SK-N-SH (cell line): Measurements from ENCODE around the gene CTSF. TPM values are rescaled to one million over a fixed set of nuclear protein-coding genes. Genes with fewer than 3 reads are reported as not detected.

ENCODE experiments used
- CTCF ChIA-PET: fragments of 300-600, 350-600 bp; formaldehyde crosslinking; extraction: SDS; loops from one replicate; lab custom pipeline; 2021; lab: Yijun Ruan, JAX
- POLR2A ChIA-PET: fragments of 350-600 bp; sonication (Branson Sonifier 250); formaldehyde crosslinking; extraction: SDS; loops from one replicate; lab custom pipeline; 2020; ENCODE audit warnings: antibody characterized with exemption, inconsistent platforms; lab: Yijun Ruan, JAX
- DNase-seq: peaks from one replicate; pipeline ENCODE4 v3.0.0; 2012
- H2AFZ ChIP-seq: fragments of 200-600 bp; sonication (generic); 2 replicates; pipeline ENCODE4 v1.8.1; 2016; ENCODE audit warnings: antibody characterized with exemption, mild to moderate bottlenecking, low read depth
- H3F3A ChIP-seq: fragments of 200-600 bp; sonication (generic); replicated peaks from 2 replicates; pipeline ENCODE3; 2016; ENCODE audit warnings: antibody characterized with exemption, mild to moderate bottlenecking; ENCODE audit not compliant: insufficient read depth
- H3K27ac ChIP-seq, 2 experiments: fragments of 200-500 bp in 1 of 2; fragments of 200-600 bp in 1 of 2; sonication (Bioruptor generic) in 1 of 2; sonication (generic), shearing (Covaris generic) in 1 of 2; 2 replicates each; pipeline versions ENCODE4 v1.5.1 to v1.6.1; 2014 to 2016; ENCODE audit warnings: low read depth in 2 of 2, inconsistent platforms in 1 of 2, low read length in 1 of 2, mild to moderate bottlenecking in 1 of 2, mixed read lengths in 1 of 2
- H3K27me3 ChIP-seq: fragments of 200-600 bp; sonication (generic), shearing (Covaris generic); 2 replicates; pipeline ENCODE4 v1.6.1; 2016; ENCODE audit warnings: mixed run types; ENCODE audit not compliant: insufficient read depth
- H3K36me3 ChIP-seq, 2 experiments: fragments of 200-500 bp in 1 of 2; fragments of 200-600 bp in 1 of 2; sonication (Bioruptor generic) in 1 of 2; sonication (generic) in 1 of 2; replicated peaks in 1 of 2; 2 replicates each; pipeline versions ENCODE3 to v1.5.1; 2014 to 2016; ENCODE audit warnings: low read length in 1 of 2, mild to moderate bottlenecking in 1 of 2; ENCODE audit not compliant: insufficient read depth in 2 of 2, control insufficient read depth in 1 of 2
- H3K4me1 ChIP-seq, 2 experiments: fragments of 200-500 bp in 1 of 2; fragments of 200-600 bp in 1 of 2; sonication (Bioruptor generic) in 1 of 2; sonication (generic), shearing (Covaris generic) in 1 of 2; 2 replicates each; pipeline versions ENCODE4 v1.5.1 to v1.6.1; 2014 to 2016; ENCODE audit warnings: low read depth in 1 of 2, low read length in 1 of 2, mixed run types in 1 of 2; ENCODE audit not compliant: insufficient read depth in 2 of 2, control insufficient read depth in 1 of 2
- H3K4me2 ChIP-seq: fragments of 200-600 bp; sonication (generic), shearing (Covaris generic); 2 replicates; pipeline ENCODE4 v1.6.1; 2017; ENCODE audit warnings: mixed run types
- H3K4me3 ChIP-seq, 2 experiments: fragments of 200-500 bp in 1 of 2; fragments of 200-600 bp in 1 of 2; sonication (Bioruptor generic) in 1 of 2; sonication (generic), shearing (Covaris generic) in 1 of 2; 2 replicates each; pipeline versions ENCODE4 v1.5.1 to v1.8.1; 2014 to 2016; ENCODE audit warnings: low read depth in 2 of 2, inconsistent platforms in 1 of 2, low read length in 1 of 2, mild to moderate bottlenecking in 1 of 2, mixed read lengths in 1 of 2, moderate library complexity in 1 of 2
- H3K79me2 ChIP-seq: fragments of 200-600 bp; sonication (generic); 2 replicates; pipeline ENCODE4 v1.8.1; 2017; ENCODE audit warnings: mild to moderate bottlenecking; ENCODE audit not compliant: insufficient read depth
- H3K9ac ChIP-seq: fragments of 200-600 bp; sonication (generic); 2 replicates; pipeline ENCODE4 v1.6.1; 2017; ENCODE audit warnings: mixed run types
- H3K9me2 ChIP-seq: fragments of 200-600 bp; sonication (generic); 2 replicates; pipeline ENCODE4 v1.6.1; 2017; ENCODE audit warnings: mixed run types
- H3K9me3 ChIP-seq: fragments of 200-600 bp; sonication (generic); 2 replicates; pipeline ENCODE4 v1.6.1; 2017; ENCODE audit warnings: mixed run types, mild to moderate bottlenecking, moderate library complexity
- H4K20me1 ChIP-seq: fragments of 200-600 bp; sonication (generic); 2 replicates; pipeline ENCODE4 v1.6.1; 2017; ENCODE audit warnings: mild to moderate bottlenecking, mixed run types; ENCODE audit not compliant: insufficient read depth
- EP300 ChIP-seq, 2 experiments: IDR thresholded peaks; 2 replicates each; pipeline versions ENCODE4 v1.4.0 to v1.6.1; 2012; ENCODE audit warnings: borderline replicate concordance in 1 of 2, low read depth in 1 of 2, low read length in 1 of 2
- FOSL2 ChIP-seq: IDR thresholded peaks from 2 replicates; pipeline ENCODE4 v1.4.0; 2012; ENCODE audit warnings: low read depth, mild to moderate bottlenecking, moderate library complexity, borderline replicate concordance
- FOXM1 ChIP-seq: IDR thresholded peaks from 2 replicates; pipeline ENCODE4 v1.4.0; 2012; ENCODE audit warnings: low read depth, mild to moderate bottlenecking
- JUND ChIP-seq: IDR thresholded peaks from 2 replicates; pipeline ENCODE4 v1.4.0; 2012
- MEF2A ChIP-seq: IDR thresholded peaks from 2 replicates; pipeline ENCODE4 v1.4.0; 2012; ENCODE audit warnings: low read depth, borderline replicate concordance
- MXI1 ChIP-seq: IDR thresholded peaks from 2 replicates; pipeline ENCODE4 v1.6.1; 2012; ENCODE audit warnings: mild to moderate bottlenecking, low read depth, low read length, improper control_type of control experiment
- RAD21 ChIP-seq: IDR thresholded peaks from 2 replicates; pipeline ENCODE4 v1.6.1; 2012; ENCODE audit warnings: mild to moderate bottlenecking, low read length
- RFX5 ChIP-seq: IDR thresholded peaks from 2 replicates; pipeline ENCODE4 v1.6.1; 2012; ENCODE audit warnings: mild to moderate bottlenecking, improper control_type of control experiment, low read length
- SIN3A ChIP-seq: IDR thresholded peaks from 2 replicates; pipeline ENCODE4 v1.6.1; 2012; ENCODE audit warnings: low read depth, mild to moderate bottlenecking, low read length, moderate library complexity, borderline replicate concordance
- SMC3 ChIP-seq: IDR thresholded peaks from 2 replicates; pipeline ENCODE4 v1.6.1; 2012; ENCODE audit warnings: low read depth, low read length, improper control_type of control experiment
- USF2 ChIP-seq: fragments of 150-350 bp; IDR thresholded peaks from 2 replicates; pipeline ENCODE4 v1.6.1; 2017; ENCODE audit warnings: antibody characterized with exemption, low read length, low read depth, borderline replicate concordance
- YY1 ChIP-seq: IDR thresholded peaks from 2 replicates; pipeline ENCODE4 v1.4.0; 2012; ENCODE audit warnings: low read depth, mild to moderate bottlenecking
- WGBS: methylation state at CpG from one replicate; pipeline ENCODE4 v1.1.6; 2017; ENCODE audit warnings: low lambda C conversion rate; 5-methylcytosine and 5-hydroxymethylcytosine counted together
- polyA plus RNA-seq, 3 experiments: library from polyadenylated mRNA; depleted of rRNA; stranded (reverse); fragments of >200 nt; gene quantifications; 2 replicates each; pipeline ENCODE4 v1.2.3, GENCODE V29; 2012
- TF ChIP-seq, protein P1 (sequence below): fragments of 150-350 bp; IDR thresholded peaks from 2 replicates; pipeline ENCODE4 v1.6.1; 2016; ENCODE audit warnings: mild to moderate bottlenecking, low read depth, low read length
- TF ChIP-seq, protein P2 (sequence below): fragments of 200-600 bp; sonication (generic); IDR thresholded peaks from 2 replicates; pipeline ENCODE4 v1.6.1; 2017; ENCODE audit warnings: antibody characterized with exemption, mild to moderate bottlenecking, moderate library complexity

Gene CTSF
- polyA plus RNA-seq, 1 of the 3 experiments (the other 2 are of a cell fraction): 57.2 TPM

- no peaks in the 10 kb centered on the region for H3F3A ChIP-seq
- no peaks in the 10 kb centered on the region for H3K9me3 ChIP-seq
- TF ChIP-seq EP300 (IDR thresholded peaks at IDR 0.05; ENCODE audit: borderline replicate concordance in 1 of 2, low read depth in 1 of 2, low read length in 1 of 2) (no peak), MEF2A (no peak), MXI1 (no peak), JUND (no peak), FOXM1 (no peak), RFX5 (no peak), FOSL2 (no peak), USF2 (no peak), SIN3A (no peak), SMC3 (no peak), RAD21 (no peak), YY1 (no peak)
- TF ChIP-seq, protein P1, sequence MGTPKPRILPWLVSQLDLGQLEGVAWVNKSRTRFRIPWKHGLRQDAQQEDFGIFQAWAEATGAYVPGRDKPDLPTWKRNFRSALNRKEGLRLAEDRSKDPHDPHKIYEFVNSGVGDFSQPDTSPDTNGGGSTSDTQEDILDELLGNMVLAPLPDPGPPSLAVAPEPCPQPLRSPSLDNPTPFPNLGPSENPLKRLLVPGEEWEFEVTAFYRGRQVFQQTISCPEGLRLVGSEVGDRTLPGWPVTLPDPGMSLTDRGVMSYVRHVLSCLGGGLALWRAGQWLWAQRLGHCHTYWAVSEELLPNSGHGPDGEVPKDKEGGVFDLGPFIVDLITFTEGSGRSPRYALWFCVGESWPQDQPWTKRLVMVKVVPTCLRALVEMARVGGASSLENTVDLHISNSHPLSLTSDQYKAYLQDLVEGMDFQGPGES: no peak
- TF ChIP-seq, protein P2, sequence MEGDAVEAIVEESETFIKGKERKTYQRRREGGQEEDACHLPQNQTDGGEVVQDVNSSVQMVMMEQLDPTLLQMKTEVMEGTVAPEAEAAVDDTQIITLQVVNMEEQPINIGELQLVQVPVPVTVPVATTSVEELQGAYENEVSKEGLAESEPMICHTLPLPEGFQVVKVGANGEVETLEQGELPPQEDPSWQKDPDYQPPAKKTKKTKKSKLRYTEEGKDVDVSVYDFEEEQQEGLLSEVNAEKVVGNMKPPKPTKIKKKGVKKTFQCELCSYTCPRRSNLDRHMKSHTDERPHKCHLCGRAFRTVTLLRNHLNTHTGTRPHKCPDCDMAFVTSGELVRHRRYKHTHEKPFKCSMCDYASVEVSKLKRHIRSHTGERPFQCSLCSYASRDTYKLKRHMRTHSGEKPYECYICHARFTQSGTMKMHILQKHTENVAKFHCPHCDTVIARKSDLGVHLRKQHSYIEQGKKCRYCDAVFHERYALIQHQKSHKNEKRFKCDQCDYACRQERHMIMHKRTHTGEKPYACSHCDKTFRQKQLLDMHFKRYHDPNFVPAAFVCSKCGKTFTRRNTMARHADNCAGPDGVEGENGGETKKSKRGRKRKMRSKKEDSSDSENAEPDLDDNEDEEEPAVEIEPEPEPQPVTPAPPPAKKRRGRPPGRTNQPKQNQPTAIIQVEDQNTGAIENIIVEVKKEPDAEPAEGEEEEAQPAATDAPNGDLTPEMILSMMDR: no peak
- no peak for DNase-seq
- no peaks in the 10 kb centered on the region for H3K9me2 ChIP-seq
- CTCF ChIA-PET: interaction anchor here (0.6 to 1.9 kb wide), 4 partner anchors 44 to 286 kb away, joined by 3 to 10 read pairs (median 3); partner anchors contain the start of gene RBM4B
- WGBS: 72% methylated on average over 10 of the region's 20 CpGs
- no peak overlapping the region for H2AFZ ChIP-seq
- H3K27ac ChIP-seq: no peak overlapping the region
- no peaks in the 10 kb centered on the region for H3K79me2 ChIP-seq
- no peak overlapping the region for H3K4me3 ChIP-seq
- POLR2A ChIA-PET: interaction anchor here (0.7 kb wide), 1 partner anchor 17 kb away, joined by 3 read pairs; the partner anchor contains the start of gene ZDHHC24
- no peaks in the 10 kb centered on the region for H3K36me3 ChIP-seq
- H3K9ac ChIP-seq: no peak overlapping the region
- H3K27me3 ChIP-seq: no peaks in the 10 kb centered on the region
- no peak overlapping the region for H3K4me2 ChIP-seq
- no peaks in the 10 kb centered on the region for H4K20me1 ChIP-seq
- H3K4me1 ChIP-seq: peaks cover 0 to 7% of the 10 kb centered on the region in 2 experiments; a peak in 1 of 4 replicates
These were observed 5.4 kb downstream of the CTSF start for GRCh38 chr11:66562907-66563583.
